Upper lobe of left lung (tissue), 6 donors: ENCODE data around the gene PRKCA. TPM values are rescaled to one million over a fixed set of nuclear protein-coding genes. Genes with fewer than 3 reads are reported as not detected.
"Not testable (repeated sequence)": the region's sequence is repeated elsewhere in the genome, so short reads cannot be mapped to it uniquely, and the experiment has no call there.

Experiments used
- ATAC-seq, 2 donors: fragments of 200-7000 bp; cut with Tn5 transposase; one replicate each; pipeline ENCODE4 v1.9.1; 2022; ENCODE audit warnings: mild to moderate bottlenecking in 2 of 2, moderate library complexity in 2 of 2; ENCODE audit not compliant: low FRiP score in 2 of 2
- DNase-seq, 2 donors: peaks; one replicate each; pipeline ENCODE4 v3.0.0-alpha.2; 2019 to 2020
- H3K27ac ChIP-seq, 4 donors: fragments of 200-600 bp; sonication (generic); one replicate each; pipeline ENCODE4 v1.5.1; 2016 to 2019
- H3K27me3 ChIP-seq, 4 donors: fragments of 200-600 bp; sonication (generic); one replicate each; pipeline ENCODE4 v1.5.1; 2017 to 2019
- H3K36me3 ChIP-seq, 4 donors: fragments of 200-600 bp; sonication (generic); one replicate each; pipeline ENCODE4 v1.5.1; 2016 to 2019
- H3K4me1 ChIP-seq, 4 donors: fragments of 200-600 bp; sonication (generic); one replicate each; pipeline ENCODE4 v1.5.1; 2018 to 2019
- H3K4me3 ChIP-seq, 4 donors: fragments of 200-600 bp; sonication (generic); one replicate each; pipeline ENCODE4 v1.5.1; 2017 to 2019; ENCODE audit warnings: mild to moderate bottlenecking in 2 of 4, moderate library complexity in 1 of 4
- H3K9me3 ChIP-seq, 4 donors: fragments of 200-600 bp; sonication (generic); one replicate each; pipeline ENCODE4 v1.5.1; 2018 to 2019
- EP300 ChIP-seq, 4 donors: sonication (generic); formaldehyde crosslinking; IDR thresholded peaks; one replicate each; pipeline ENCODE4 v1.5.1; 2017; ENCODE audit warnings: antibody characterized with exemption in 4 of 4, control low read depth in 2 of 4
- POLR2A ChIP-seq, 4 donors: fragments of 450-650 bp; IDR thresholded peaks; one replicate each; pipeline ENCODE4 v1.5.1; 2016 to 2017; ENCODE audit warnings: antibody characterized with exemption in 4 of 4, mild to moderate bottlenecking in 2 of 4
- POLR2AphosphoS5 ChIP-seq, 2 donors: sonication (generic); formaldehyde crosslinking; IDR thresholded peaks; one replicate each; pipeline ENCODE4 v1.5.1; 2017; ENCODE audit warnings: antibody characterized with exemption in 2 of 2
- WGBS, 2 donors: methylation state at CpG; one replicate each; pipeline ENCODE4 v1.1.5; 2017 to 2018; 5-methylcytosine and 5-hydroxymethylcytosine counted together
- total RNA-seq, 6 donors: library from RNA; depleted of rRNA in 4 of 6; stranded (reverse); fragments of >200 nt in 4 of 6; gene quantifications; one replicate each; pipeline versions ENCODE4 v1.1.0 to v1.2.1, GENCODE V29; 2016 to 2021
- TF ChIP-seq, protein P1 (sequence below), 6 experiments: fragments of 450-650 bp in 4 of 6; fragments of 200-600 bp in 2 of 6; sonication (generic) in 2 of 6; IDR thresholded peaks; one replicate each; pipeline ENCODE4 v1.5.1; 2016 to 2019; ENCODE audit warnings: antibody characterized with exemption in 6 of 6
- donor health status: DM: no; HTN: no; CAD: no; lungs with moderate emphysema.
- donor health status: DM: no; HTN: yes; CAD: no; lungs with severe emphysema.

PRKCA gene
- total RNA-seq, 6 donors from 2014 or later: 10.9 to 29.3 (median 18.0) TPM

DNA sequence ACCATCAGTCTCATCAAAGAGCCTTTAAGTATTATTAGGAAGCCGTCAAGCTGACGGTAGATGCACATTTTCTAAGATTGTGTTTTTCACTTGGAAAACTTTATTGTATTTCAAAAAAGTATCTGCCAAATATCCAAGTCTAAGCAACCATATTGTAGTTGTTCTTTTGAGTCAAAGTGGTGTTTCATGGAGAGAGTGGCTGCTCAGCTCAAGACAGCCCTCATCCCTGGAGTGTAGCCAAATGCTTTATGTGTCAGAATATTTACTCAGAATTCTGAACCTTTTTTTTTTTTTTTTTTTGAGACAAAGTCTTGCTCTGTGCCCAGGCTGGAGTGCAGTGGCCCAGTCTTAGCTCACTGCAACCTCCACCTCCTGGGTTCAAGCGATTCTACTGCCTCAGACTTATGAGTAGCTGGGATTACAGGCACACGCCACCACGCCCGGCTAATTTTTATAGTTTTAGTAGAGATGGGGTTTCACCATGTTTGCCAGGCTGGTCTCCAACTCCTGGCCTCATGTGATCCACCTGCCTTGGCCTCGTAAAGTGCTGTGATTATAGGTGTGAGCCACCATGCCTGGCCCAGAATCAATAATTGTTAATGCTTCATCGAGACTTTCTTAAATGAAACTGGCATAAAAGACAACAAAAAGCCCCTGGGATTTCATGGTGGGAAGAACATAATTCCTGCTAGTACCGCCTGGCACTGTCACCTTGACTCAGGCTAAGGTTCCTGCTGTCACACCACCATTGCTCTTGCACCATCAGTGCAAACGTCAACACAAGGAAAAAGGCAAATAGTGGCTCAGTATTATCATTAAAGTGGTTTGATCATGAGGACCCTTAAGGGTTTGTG lies 45.5 kb downstream of the PRKCA start:
- ATAC-seq (peak; percentile 22 to 75), DNase-seq (peak in 1 of 2 donors; percentile 68)
- H3K27ac ChIP-seq: peak overlapping the region in 3 of 4 donors; percentile 42 to 58 (median 56)
- peaks cover 6 to 29% (median 17%) of the 10 kb centered on the region in 4 donors for H3K4me1 ChIP-seq
- no peaks in the 10 kb centered on the region for H3K36me3 ChIP-seq
- peak in 1 of 4 donors; percentile 71 for TF ChIP-seq EP300 (IDR thresholded peaks at IDR 0.05)
- no peak for TF ChIP-seq POLR2AphosphoS5 (IDR thresholded peaks at IDR 0.05)
- no peak for TF ChIP-seq POLR2A (IDR thresholded peaks at IDR 0.05)
- TF ChIP-seq, protein P1, sequence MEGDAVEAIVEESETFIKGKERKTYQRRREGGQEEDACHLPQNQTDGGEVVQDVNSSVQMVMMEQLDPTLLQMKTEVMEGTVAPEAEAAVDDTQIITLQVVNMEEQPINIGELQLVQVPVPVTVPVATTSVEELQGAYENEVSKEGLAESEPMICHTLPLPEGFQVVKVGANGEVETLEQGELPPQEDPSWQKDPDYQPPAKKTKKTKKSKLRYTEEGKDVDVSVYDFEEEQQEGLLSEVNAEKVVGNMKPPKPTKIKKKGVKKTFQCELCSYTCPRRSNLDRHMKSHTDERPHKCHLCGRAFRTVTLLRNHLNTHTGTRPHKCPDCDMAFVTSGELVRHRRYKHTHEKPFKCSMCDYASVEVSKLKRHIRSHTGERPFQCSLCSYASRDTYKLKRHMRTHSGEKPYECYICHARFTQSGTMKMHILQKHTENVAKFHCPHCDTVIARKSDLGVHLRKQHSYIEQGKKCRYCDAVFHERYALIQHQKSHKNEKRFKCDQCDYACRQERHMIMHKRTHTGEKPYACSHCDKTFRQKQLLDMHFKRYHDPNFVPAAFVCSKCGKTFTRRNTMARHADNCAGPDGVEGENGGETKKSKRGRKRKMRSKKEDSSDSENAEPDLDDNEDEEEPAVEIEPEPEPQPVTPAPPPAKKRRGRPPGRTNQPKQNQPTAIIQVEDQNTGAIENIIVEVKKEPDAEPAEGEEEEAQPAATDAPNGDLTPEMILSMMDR (IDR thresholded peaks at IDR 0.05): no peak
- H3K27me3 ChIP-seq: no peaks in the 10 kb centered on the region
- WGBS, 2 donors: 67 to 83% methylated on average over 10 of the region's 10 CpGs
- H3K9me3 ChIP-seq: no peaks in the 10 kb centered on the region
- H3K4me3 ChIP-seq: no peak overlapping the region

DNA sequence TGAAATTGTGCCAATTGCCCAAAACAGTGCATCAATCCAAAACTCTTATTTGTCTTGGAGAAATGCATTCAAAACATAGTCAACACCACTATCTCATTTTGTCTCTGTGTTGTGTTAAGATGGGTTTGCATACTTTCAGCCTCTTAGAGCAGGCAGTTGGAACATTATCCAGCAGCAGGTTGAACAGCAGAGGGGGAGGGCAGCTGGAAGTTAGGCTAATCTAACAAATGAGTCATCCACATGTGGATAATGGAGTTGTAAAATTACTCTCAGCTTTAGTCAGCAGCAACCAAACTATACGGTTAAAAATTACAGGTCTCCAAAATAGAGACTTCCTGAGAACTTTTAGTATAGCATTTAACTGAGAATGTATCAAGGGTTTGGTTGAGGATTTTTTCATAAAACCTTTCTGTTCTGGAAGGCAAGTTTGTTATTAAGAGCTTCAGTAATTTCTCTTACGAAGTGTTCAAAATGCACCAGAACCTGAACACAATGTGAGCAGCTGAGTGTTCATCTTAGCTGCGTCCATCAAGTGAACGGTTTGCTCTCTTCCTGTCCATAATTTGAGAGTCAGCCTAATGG lies 46.3 kb downstream of the PRKCA start:
- TF ChIP-seq POLR2A (IDR thresholded peaks at IDR 0.05) (no peak), EP300 (IDR thresholded peaks at IDR 0.05) (peak in 1 of 4 donors; percentile 20)
- TF ChIP-seq, protein P1 (IDR thresholded peaks at IDR 0.05): no peak
- Histone ChIP-seq H3K4me3 (no peak overlapping the region), H3K27ac (peak overlapping the region in 2 of 4 donors; percentile 42 to 56), H3K27me3 (no peaks in the 10 kb centered on the region), H3K4me1 (peaks cover 6 to 29% (median 17%) of the 10 kb centered on the region in 4 donors), H3K9me3 (no peaks in the 10 kb centered on the region), H3K36me3 (no peaks in the 10 kb centered on the region)
- DNase-seq (peak in 1 of 2 donors; percentile 76), ATAC-seq (peak; percentile 69 to 76)
- 57 to 59% methylated on average over 4 of the region's 4 CpGs for WGBS, 2 donors

DNA sequence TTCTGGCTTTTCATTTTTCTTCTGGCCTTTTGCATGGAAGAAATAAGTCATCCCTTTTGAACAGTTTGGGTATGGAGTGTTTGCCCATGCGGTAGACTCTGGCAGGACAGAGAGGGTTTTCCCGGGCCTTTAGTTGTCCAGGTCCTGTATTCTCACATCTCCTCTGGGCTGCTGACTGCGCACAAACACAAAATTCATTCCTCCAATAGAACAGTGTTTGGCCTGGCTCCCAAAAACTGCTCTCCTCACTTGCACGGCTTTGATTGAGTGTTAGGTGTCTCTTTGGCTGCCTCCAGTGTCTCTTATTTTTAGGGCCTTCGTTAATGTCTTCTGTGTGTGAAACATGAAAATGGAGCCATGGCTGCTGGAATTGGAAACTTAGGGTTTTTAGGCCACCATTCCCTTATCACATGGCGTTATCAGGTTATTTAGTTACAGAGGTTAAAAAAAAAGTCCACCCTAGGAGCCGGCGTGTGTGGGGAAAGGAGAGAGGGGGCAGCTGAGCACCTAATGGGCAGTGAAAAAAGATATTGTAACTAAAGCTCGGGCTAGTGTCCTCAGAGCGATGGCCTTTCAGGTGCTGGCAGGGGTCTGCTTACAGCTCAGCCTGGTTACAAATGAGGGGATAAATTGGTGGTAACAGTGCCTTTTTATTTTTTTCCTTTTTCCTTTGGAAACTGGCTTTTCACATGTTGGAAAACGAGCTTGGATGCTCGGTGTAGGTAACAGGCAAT lies 47.3 kb downstream of the PRKCA start:
- H3K9me3 ChIP-seq: no peaks in the 10 kb centered on the region
- H3K4me1 ChIP-seq: peaks cover 6 to 29% (median 17%) of the 10 kb centered on the region in 4 donors
- no peaks in the 10 kb centered on the region for H3K36me3 ChIP-seq
- ATAC-seq (no peak), DNase-seq (no peak)
- no peak overlapping the region for H3K4me3 ChIP-seq
- TF ChIP-seq, protein P1 (IDR thresholded peaks at IDR 0.05): no peak
- TF ChIP-seq POLR2AphosphoS5 (IDR thresholded peaks at IDR 0.05): no peak
- no peak for TF ChIP-seq EP300 (IDR thresholded peaks at IDR 0.05)
- TF ChIP-seq POLR2A (IDR thresholded peaks at IDR 0.05): no peak
- 70 to 75% methylated on average over 12 of the region's 12 CpGs for WGBS, 2 donors
- H3K27me3 ChIP-seq: no peaks in the 10 kb centered on the region
- H3K27ac ChIP-seq: no peak overlapping the region

DNA sequence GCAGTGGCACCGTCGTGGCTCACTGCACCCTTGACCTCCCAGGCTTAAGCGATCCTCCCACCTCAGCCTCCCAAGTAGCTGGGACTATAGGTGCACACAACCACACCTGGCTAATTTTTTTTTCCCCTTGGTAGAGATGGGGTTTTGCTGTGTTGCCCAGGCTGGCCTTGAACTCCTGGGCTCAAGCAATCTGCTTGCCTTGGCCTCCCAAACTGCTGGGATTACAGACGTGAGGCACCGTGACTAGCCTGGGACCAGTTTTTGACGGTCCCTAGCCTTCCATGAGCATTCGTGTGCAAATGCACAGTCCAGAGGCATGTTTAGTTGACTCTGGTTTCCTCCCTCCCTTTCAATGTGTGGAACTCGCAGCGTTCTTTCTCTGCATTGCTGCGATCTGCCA lies 48.2 kb downstream of the PRKCA start:
- H3K4me3 ChIP-seq, H3K36me3 ChIP-seq, H3K27me3 ChIP-seq, H3K9me3 ChIP-seq, DNase-seq, H3K27ac ChIP-seq, ATAC-seq: not testable (repeated sequence)
- WGBS, 2 donors: 81 to 89% methylated on average over 7 to 10 of the region's 10 CpGs
- peaks cover 6 to 29% (median 17%) of the 10 kb centered on the region in 4 donors for H3K4me1 ChIP-seq

DNA sequence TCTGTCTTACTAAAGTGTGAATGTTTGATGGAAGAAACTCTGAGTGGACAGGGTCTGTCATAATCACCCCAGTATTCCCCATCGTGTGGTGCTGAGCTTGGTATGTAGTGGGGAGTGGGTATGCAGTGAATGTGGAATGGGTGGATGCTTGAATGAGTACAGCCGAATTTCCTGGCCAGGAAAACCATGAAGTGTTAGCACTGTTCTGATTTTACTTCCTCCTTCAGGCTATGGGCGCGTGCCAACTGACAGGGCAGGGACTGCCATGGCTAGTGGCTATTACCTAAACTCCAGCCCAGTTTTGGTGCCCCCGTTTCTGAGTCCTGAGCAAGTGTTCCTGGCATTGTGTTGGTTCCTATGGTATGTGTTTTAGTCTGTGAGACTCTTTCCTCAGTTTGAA lies 48.6 kb downstream of the PRKCA start:
- TF ChIP-seq POLR2AphosphoS5 (IDR thresholded peaks at IDR 0.05) (no peak), EP300 (IDR thresholded peaks at IDR 0.05) (no peak), POLR2A (IDR thresholded peaks at IDR 0.05) (no peak)
- TF ChIP-seq, protein P1 (IDR thresholded peaks at IDR 0.05): no peak
- Histone ChIP-seq H3K4me1 (peaks cover 6 to 29% (median 17%) of the 10 kb centered on the region in 4 donors), H3K36me3 (no peaks in the 10 kb centered on the region), H3K9me3 (no peaks in the 10 kb centered on the region), H3K27me3 (no peaks in the 10 kb centered on the region), H3K27ac (no peak overlapping the region), H3K4me3 (no peak overlapping the region)
- peak in 1 of 2 donors; percentile 81 for DNase-seq
- WGBS, 2 donors: 47 to 71% methylated on average over 5 of the region's 5 CpGs
- peak; percentile 59 to 75 for ATAC-seq
